Measurements from ENCODE around the gene PGPEP1. TPM values are rescaled to one million over a fixed set of nuclear protein-coding genes. Genes with fewer than 3 reads are reported as not detected.

PGPEP1 gene
- total RNA-seq, 8 experiments from 2014 or later = 8.2 to 42.8 (median 17.1) TPM

GRCh38 chr19:18326772-18327171, 13.6 kb upstream of the PGPEP1 start:
- in situ Hi-C loops (cut with MboI; ENCODE audit: low pct_unique_long_range_greater_than_20kb in 2 of 9, low sequenced_read_pairs in 9 of 9, unreplicated experiment in 9 of 9) = loop anchor here in 2 of 9 experiments (10.0 kb wide), 1 partner anchor 52 kb away; the partner anchor contains the start of gene IQCN (in 2 of the 2)
- peaks cover 12 to 18% of the 10 kb centered on the region in 2 donors for H3K4me1 ChIP-seq (replicated peaks in 1 of 2)
- no peak overlapping the region for H3K4me3 ChIP-seq
- no peak for ATAC-seq (replicated peaks in 6 of 8)
- H3K27ac ChIP-seq = no peak overlapping the region
- 80 to 93% methylated on average over 1 to 3 of the region's 5 CpGs; no CpG with 5 or more reads in 8 of the 10 experiments for WGBS, 10 experiments

DNA sequence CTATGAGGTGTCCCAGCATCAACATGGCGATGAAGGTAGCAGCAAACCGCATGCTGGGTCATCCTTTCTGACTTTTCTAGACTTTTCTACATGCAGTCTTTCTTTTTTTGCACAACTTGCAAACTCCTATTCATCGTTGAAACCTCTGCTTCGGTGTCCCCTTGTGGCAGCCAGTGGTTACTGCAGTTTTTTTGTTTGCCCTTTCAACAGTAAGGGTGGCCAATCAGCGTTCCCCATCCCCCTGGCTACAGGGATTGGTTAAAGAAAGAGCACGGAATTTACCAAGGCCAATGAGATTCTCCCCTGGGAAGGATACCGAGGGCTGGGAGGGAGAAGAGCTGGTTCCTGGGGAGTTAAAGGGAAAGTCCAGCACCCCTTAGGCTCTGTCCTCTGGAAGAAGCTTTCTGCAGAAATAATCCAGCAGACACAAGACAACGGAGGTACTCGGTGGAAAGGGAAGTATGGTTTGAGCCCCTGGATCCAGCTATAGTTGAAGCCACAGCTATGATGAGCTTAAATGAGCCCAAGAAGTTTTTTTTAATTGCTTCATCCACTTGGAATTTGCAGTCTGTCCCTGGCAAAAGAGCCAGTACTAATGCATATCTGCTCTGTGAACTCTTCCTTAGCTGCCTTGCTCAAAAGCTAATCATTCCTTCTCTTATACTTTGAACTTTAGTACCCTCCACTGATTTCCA, 11.9 kb upstream of the PGPEP1 start:
- peak overlapping the region; percentile 22 to 61 for H3K27ac ChIP-seq
- WGBS, 10 experiments = 0 to 9% (median 0%) methylated on average over 1 to 8 of the region's 9 CpGs
- in situ Hi-C loops (cut with MboI; ENCODE audit: low pct_unique_long_range_greater_than_20kb in 2 of 9, low sequenced_read_pairs in 9 of 9, unreplicated experiment in 9 of 9) = loop anchor here in 2 of 9 experiments (10.0 kb wide), 1 partner anchor 54 kb away; the partner anchor contains the start of gene IQCN (in 2 of the 2)
- peak; percentile 97 to 99 (median 98) for ATAC-seq (replicated peaks in 6 of 8)
- H3K4me1 ChIP-seq (replicated peaks in 1 of 2) = peaks cover 8 to 13% of the 10 kb centered on the region in 2 donors
- peak overlapping the region; percentile 19 to 33 (median 29) for H3K4me3 ChIP-seq

DNA sequence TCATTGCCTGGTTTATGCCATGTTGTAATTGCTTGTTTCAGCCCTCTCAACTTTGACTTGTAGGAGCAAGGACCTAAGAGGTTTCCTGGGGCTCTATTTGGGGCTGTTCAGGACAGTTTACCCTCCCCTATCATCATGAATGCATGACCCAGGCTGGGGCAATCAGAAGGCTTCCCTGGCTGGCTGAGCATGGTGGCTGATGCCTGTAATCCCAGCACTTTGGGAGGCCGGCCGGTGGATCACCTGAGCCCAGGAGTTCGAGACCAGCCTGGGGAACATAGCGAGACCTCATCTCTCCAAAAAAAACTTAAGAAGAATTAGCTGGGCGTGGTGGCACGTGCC, 11.4 kb upstream of the PGPEP1 start:
- peaks cover 3 to 8% of the 10 kb centered on the region in 2 donors for H3K4me1 ChIP-seq (replicated peaks in 1 of 2)
- peak in 4 of 8 experiments; percentile 2 to 12 (median 10) for ATAC-seq (replicated peaks in 6 of 8)
- peak overlapping the region in 1 of 2 donors; percentile 61 for H3K27ac ChIP-seq
- peak overlapping the region; percentile 19 to 33 (median 29) for H3K4me3 ChIP-seq
- 57 to 100% (median 90%) methylated on average over 1 to 4 of the region's 6 CpGs; no CpG with 5 or more reads in 5 of the 10 experiments for WGBS, 10 experiments
- in situ Hi-C loops (cut with MboI; ENCODE audit: low pct_unique_long_range_greater_than_20kb in 2 of 9, low sequenced_read_pairs in 9 of 9, unreplicated experiment in 9 of 9) = loop anchor here in 2 of 9 experiments (10.0 kb wide), 1 partner anchor 54 kb away; the partner anchor contains the start of gene IQCN (in 2 of the 2)

DNA sequence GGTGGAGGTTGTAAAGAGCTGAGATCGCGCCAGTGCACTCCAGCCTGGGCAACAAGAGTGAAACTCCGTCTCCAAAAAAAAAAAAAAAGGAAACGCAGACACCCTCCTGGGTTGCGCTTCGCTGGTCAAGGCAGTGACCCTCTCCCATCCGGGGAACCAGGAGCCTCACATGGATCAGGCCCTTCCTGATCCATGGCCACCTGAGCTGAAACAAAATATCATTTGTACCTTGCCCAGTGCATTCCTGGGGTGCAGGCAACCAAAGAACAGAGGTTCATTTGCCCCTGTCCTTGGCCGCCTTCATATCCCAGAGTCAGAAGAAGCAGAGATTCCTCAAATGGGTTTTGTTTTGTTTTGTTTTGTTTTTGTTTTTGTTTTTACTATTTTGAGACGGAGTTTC, 9.5 kb upstream of the PGPEP1 start:
- no peak overlapping the region for H3K27ac ChIP-seq
- no peak overlapping the region for H3K4me3 ChIP-seq
- ATAC-seq (replicated peaks in 6 of 8) = no peak
- 71 to 100% (median 81%) methylated on average over 1 to 8 of the region's 9 CpGs; no CpG with 5 or more reads in 4 of the 10 experiments for WGBS, 10 experiments
- in situ Hi-C loops (cut with MboI; ENCODE audit: low pct_unique_long_range_greater_than_20kb in 2 of 9, low sequenced_read_pairs in 9 of 9, unreplicated experiment in 9 of 9) = no loop called here
- peaks cover 0 to 5% of the 10 kb centered on the region in 2 donors for H3K4me1 ChIP-seq (replicated peaks in 1 of 2)

DNA sequence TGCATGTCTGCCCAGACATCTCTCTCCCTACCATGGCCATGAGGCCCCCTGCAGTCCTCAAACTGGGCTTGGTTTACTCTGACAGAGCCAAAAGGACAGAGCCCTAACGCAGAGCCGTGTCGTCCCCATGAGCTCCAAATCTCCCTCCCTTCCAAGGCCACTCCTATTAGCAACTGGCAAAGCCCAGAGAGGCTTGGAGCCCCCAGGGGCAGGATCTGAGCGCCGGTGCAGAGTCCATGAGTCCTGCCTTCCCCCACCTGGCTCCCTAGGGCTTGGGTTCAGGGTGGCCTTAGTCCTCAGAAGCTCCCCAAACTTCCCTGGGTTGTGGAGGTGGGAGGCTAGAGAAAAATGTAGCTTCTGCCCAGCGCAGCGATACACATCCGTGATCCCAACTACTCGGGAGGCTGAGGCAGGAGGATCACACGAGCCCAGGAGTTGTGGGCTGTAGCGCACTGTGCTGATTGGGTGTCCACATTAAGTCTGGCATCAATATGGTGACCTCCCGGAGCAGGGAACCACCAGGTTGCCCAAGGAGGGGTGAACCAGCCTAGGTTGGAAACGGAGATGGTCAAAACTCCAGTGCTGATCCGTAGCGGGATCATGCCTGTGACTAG, 7.4 kb upstream of the PGPEP1 start:
- Histone ChIP-seq H3K4me3 (no peak overlapping the region), H3K4me1 (replicated peaks in 1 of 2) (peaks cover 0 to 5% of the 10 kb centered on the region in 2 donors), H3K27ac (no peak overlapping the region)
- 32 to 96% (median 80%) methylated on average over 3 to 7 of the region's 15 CpGs; no CpG with 5 or more reads in 3 of the 10 experiments for WGBS, 10 experiments
- ATAC-seq (replicated peaks in 6 of 8) = no peak
- in situ Hi-C loops (cut with MboI; ENCODE audit: low pct_unique_long_range_greater_than_20kb in 2 of 9, low sequenced_read_pairs in 9 of 9, unreplicated experiment in 9 of 9) = no loop called here

DNA sequence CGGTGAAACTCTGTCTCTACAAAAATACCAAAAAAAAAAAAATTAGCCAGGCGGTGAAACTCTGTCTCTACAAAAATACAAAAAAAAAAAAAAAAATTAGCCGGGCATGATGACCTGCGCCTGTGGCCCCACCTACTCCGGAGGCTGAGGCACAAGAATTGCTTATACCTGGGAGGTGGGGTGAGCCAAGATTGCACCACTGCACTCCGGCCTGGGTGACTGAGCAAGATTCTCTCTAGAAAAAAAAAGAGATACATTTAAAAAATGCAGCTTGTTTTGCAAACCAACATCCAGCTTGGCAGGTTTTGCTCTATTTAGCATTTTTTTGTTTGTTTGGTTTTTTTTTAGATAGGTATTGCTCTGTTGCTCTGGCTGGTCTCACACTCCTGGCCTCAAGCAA, 6.7 kb upstream of the PGPEP1 start:
- Histone ChIP-seq H3K4me1 (replicated peaks in 1 of 2) (peaks cover 0 to 5% of the 10 kb centered on the region in 2 donors), H3K27ac (no peak overlapping the region), H3K4me3 (no peak overlapping the region)
- WGBS, 10 experiments = 74 to 100% (median 87%) methylated on average over 3 to 6 of the region's 6 CpGs
- ATAC-seq (replicated peaks in 6 of 8) = no peak
- in situ Hi-C loops (cut with MboI; ENCODE audit: low pct_unique_long_range_greater_than_20kb in 2 of 9, low sequenced_read_pairs in 9 of 9, unreplicated experiment in 9 of 9) = no loop called here

GRCh38 chr19:18336121-18336520, 4.3 kb upstream of the PGPEP1 start:
- Histone ChIP-seq H3K4me3 (no peak overlapping the region), H3K27ac (no peak overlapping the region), H3K4me1 (replicated peaks in 1 of 2) (peaks cover 0 to 2% of the 10 kb centered on the region in 2 donors)
- WGBS, 10 experiments = 18 to 63% (median 57%) methylated on average over 1 to 7 of the region's 7 CpGs; no CpG with 5 or more reads in 3 of the 10 experiments
- ATAC-seq (replicated peaks in 6 of 8) = no peak
- in situ Hi-C loops (cut with MboI; ENCODE audit: low pct_unique_long_range_greater_than_20kb in 2 of 9, low sequenced_read_pairs in 9 of 9, unreplicated experiment in 9 of 9) = no loop called here

DNA sequence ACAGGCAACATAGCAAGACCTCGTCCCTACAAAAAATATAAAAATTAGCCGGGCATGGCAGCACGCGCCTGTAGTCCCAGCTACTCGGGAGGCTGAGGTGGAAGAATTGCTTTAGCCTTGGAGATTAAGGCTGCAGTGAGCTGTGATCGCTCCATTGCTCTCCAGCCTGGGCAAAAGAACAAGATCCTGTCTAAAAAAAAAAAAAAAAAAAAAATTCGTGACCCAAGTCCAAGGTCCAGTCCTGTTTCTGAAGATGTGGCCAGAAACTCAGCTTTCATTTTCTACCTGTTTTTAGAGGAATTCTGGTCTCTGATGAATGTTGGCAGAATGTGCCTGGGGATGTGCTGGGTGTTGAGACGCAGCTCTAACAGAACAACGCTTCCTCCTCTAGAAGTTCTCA, 1.9 kb upstream of the PGPEP1 start:
- Histone ChIP-seq H3K4me3 (no peak overlapping the region), H3K27ac (no peak overlapping the region), H3K4me1 (replicated peaks in 1 of 2) (peaks cover 3 to 10% of the 10 kb centered on the region in 2 donors)
- no peak for ATAC-seq (replicated peaks in 6 of 8)
- in situ Hi-C loops (cut with MboI; ENCODE audit: low pct_unique_long_range_greater_than_20kb in 2 of 9, low sequenced_read_pairs in 9 of 9, unreplicated experiment in 9 of 9) = no loop called here
- WGBS, 10 experiments = 37 to 100% (median 75%) methylated on average over 2 to 6 of the region's 9 CpGs

GRCh38 chr19:18339723-18340122, 675 bp upstream of the PGPEP1 start:
- Histone ChIP-seq H3K27ac (no peak overlapping the region), H3K4me1 (replicated peaks in 1 of 2) (peaks cover 3 to 18% of the 10 kb centered on the region in 2 donors), H3K4me3 (peak overlapping the region in 3 of 5 donors; percentile 56 to 80 (median 68))
- peak in 5 of 8 experiments; percentile 3 to 44 (median 8) for ATAC-seq (replicated peaks in 6 of 8)
- in situ Hi-C loops (cut with MboI; ENCODE audit: low pct_unique_long_range_greater_than_20kb in 2 of 9, low sequenced_read_pairs in 9 of 9, unreplicated experiment in 9 of 9) = no loop called here
- 0 to 60% (median 10%) methylated on average over 1 to 6 of the region's 6 CpGs; no CpG with 5 or more reads in 6 of the 10 experiments for WGBS, 10 experiments

GRCh38 chr19:18340990-18341868, 831 bp downstream of the PGPEP1 start:
- H3K4me1 ChIP-seq (replicated peaks in 1 of 2) = peaks cover 8 to 24% of the 10 kb centered on the region in 2 donors
- in situ Hi-C loops (cut with MboI; ENCODE audit: low pct_unique_long_range_greater_than_20kb in 2 of 9, low sequenced_read_pairs in 9 of 9, unreplicated experiment in 9 of 9) = no loop called here
- peak; percentile 42 to 72 (median 65) for ATAC-seq (replicated peaks in 6 of 8)
- H3K4me3 ChIP-seq = peak overlapping the region; percentile 56 to 80 (median 68)
- peak overlapping the region; percentile 1 to 70 for H3K27ac ChIP-seq
- 0 to 10% methylated on average over 1 to 2 of the region's 18 CpGs; no CpG with 5 or more reads in 8 of the 10 experiments for WGBS, 10 experiments

DNA sequence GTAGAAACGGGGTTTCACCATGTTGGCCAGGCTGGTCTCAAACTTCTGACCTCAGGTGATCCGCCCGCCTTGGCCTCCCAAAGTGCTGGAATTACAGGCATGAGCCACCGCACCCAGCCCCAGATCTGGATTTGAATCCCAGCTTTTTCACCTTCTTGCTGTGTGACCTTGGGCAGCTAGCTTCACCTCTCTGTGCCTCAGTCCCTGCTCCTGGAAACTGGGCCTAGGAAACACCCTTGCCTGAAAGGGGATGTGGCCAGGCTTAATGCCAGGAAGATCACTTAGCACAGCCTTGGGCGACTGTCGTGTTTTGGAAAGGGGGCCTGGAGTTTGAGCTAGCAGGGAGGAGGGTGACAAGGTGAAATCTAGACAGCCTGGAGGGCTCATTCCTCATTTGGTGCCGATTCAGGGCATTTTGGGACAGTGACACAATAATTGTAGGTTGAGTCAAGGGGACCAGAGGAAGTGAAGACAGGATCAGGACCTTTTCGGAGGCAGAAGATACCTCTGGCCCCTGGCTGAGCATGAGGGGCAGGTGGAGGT, 1.8 kb downstream of the PGPEP1 start:
- Histone ChIP-seq H3K4me1 (replicated peaks in 1 of 2) (peaks cover 8 to 24% of the 10 kb centered on the region in 2 donors), H3K4me3 (no peak overlapping the region), H3K27ac (no peak overlapping the region)
- WGBS, 10 experiments = 71 to 100% (median 100%) methylated on average over 1 to 4 of the region's 8 CpGs; no CpG with 5 or more reads in 2 of the 10 experiments
- ATAC-seq (replicated peaks in 6 of 8) = no peak
- in situ Hi-C loops (cut with MboI; ENCODE audit: low pct_unique_long_range_greater_than_20kb in 2 of 9, low sequenced_read_pairs in 9 of 9, unreplicated experiment in 9 of 9) = no loop called here

- peak overlapping the region in 2 of 5 donors; percentile 7 to 10 for H3K4me3 ChIP-seq
- in situ Hi-C loops (cut with MboI; ENCODE audit: low pct_unique_long_range_greater_than_20kb in 2 of 9, low sequenced_read_pairs in 9 of 9, unreplicated experiment in 9 of 9) = no loop called here
Measured at GRCh38 chr19:18344582-18344950, 4.2 kb downstream of the PGPEP1 start.

More at GRCh38 chr19:18344582-18344950, 4.2 kb downstream of the PGPEP1 start:
- H3K27ac ChIP-seq = peak overlapping the region; percentile 43 to 81
- ATAC-seq (replicated peaks in 6 of 8) = peak in 5 of 8 experiments; percentile 9 to 51 (median 32)
- peaks cover 8 to 24% of the 10 kb centered on the region in 2 donors for H3K4me1 ChIP-seq (replicated peaks in 1 of 2)
- whole genome bisulfite sequencing, 10 experiments = 0 to 74% (median 7%) methylated on average over 2 to 11 of the region's 13 CpGs; no CpG with 5 or more reads in 4 of the 10 experiments

Measured in motor neuron (in vitro differentiated cells).